Muscle of leg (tissue), 11 donors: Measurements from ENCODE around the gene ANK3. TPM values are rescaled to one million over a fixed set of nuclear protein-coding genes. Genes with fewer than 3 reads are reported as not detected.

Experiments used
- DNase-seq: peaks from one replicate; pipeline ENCODE4 v3.0.0; 2013
- H3K27ac ChIP-seq: one replicate; pipeline ENCODE4 v1.5.1; 2013; ENCODE audit warnings: mild to moderate bottlenecking, low read length, control low read depth
- H3K27me3 ChIP-seq: one replicate; pipeline ENCODE4 v1.6.1; 2013; ENCODE audit warnings: low read length; ENCODE audit not compliant: control insufficient read depth, insufficient read depth
- H3K36me3 ChIP-seq: one replicate; pipeline ENCODE4 v1.6.1; 2013; ENCODE audit warnings: low read length; ENCODE audit not compliant: control insufficient read depth, insufficient read depth
- H3K4me1 ChIP-seq: one replicate; pipeline ENCODE4 v1.6.1; 2013; ENCODE audit warnings: low read length; ENCODE audit not compliant: control insufficient read depth, insufficient read depth
- H3K4me3 ChIP-seq: one replicate; pipeline ENCODE4 v1.5.1; 2013; ENCODE audit warnings: low read length, control low read depth
- H3K9me3 ChIP-seq: replicated peaks from 2 replicates; pipeline ENCODE4 v1.6.1; 2013; ENCODE audit warnings: low read depth, low read length; ENCODE audit not compliant: control insufficient read depth
- WGBS: methylation state at CpG from one replicate; pipeline ENCODE4 v1.1.5; 2013; ENCODE audit warnings: missing lambda C conversion rate; ENCODE audit not compliant: insufficient coverage; 5-methylcytosine and 5-hydroxymethylcytosine counted together
- polyA plus RNA-seq, 8 donors: library from polyadenylated mRNA; unstranded; fragments of 120-200 nt; gene quantifications; one replicate each; pipeline versions ENCODE4 v1.2.1 to v1.2.3, GENCODE V29; 2013; ENCODE audit warnings: inconsistent platforms in 1 of 8, low replicate concordance in 1 of 8; ENCODE audit not compliant: insufficient read length in 8 of 8, insufficient read depth in 1 of 8
- total RNA-seq: library from RNA; stranded (reverse); fragments of 120-200 nt; gene quantifications from one replicate; pipeline ENCODE4 v1.2.4, GENCODE V29; 2013

The ANK3 gene
- total and polyA plus RNA-seq, 9 donors = 64.0 to 158 (median 90.8) TPM

DNA sequence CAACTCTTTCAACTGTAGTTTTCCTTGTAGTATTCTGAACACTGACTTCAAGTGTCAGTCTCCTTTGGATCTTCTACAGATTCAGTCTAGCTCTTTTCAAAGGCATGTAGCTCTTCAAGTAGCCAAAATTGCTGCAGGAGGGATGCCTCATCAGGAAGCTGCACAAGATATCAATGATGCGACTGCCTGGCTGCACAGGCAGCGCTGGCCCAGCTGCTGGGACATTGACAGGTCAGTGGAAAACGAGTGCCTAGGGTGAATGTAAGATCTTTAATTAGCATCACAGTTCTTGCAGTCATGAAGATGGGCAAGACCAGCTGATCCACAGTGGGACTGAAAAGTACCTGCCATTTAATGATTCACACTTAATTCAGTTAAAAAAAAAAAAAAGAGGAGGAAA, 167.6 kb downstream of the ANK3 start:
- Histone ChIP-seq H3K4me3 (no peak overlapping the region), H3K27me3 (no peaks in the 10 kb centered on the region), H3K27ac (no peak overlapping the region), H3K4me1 (no peaks in the 10 kb centered on the region), H3K9me3 (no peaks in the 10 kb centered on the region), H3K36me3 (no peaks in the 10 kb centered on the region)
- no peak for DNase-seq
- no CpG with 5 or more reads among the region's 3 CpGs for WGBS

GRCh38 chr10:60212195-60212594, 177.5 kb downstream of the ANK3 start:
- no peaks in the 10 kb centered on the region for H3K4me1 ChIP-seq
- no peak overlapping the region for H3K27ac ChIP-seq
- no peaks in the 10 kb centered on the region for H3K9me3 ChIP-seq
- no peak overlapping the region for H3K4me3 ChIP-seq
- no peaks in the 10 kb centered on the region for H3K27me3 ChIP-seq
- WGBS = no CpG with 5 or more reads among the region's 1 CpG
- DNase-seq = no peak
- no peaks in the 10 kb centered on the region for H3K36me3 ChIP-seq

- 68% methylated on average over 4 of the region's 7 CpGs for WGBS
- Histone ChIP-seq H3K4me1 (no peaks in the 10 kb centered on the region), H3K27me3 (no peaks in the 10 kb centered on the region), H3K27ac (no peak overlapping the region), H3K36me3 (no peaks in the 10 kb centered on the region), H3K9me3 (no peaks in the 10 kb centered on the region), H3K4me3 (no peak overlapping the region)
- no peak for DNase-seq
Observed at GRCh38 chr10:60209874-60210570, 179.7 kb downstream of the ANK3 start.

DNA sequence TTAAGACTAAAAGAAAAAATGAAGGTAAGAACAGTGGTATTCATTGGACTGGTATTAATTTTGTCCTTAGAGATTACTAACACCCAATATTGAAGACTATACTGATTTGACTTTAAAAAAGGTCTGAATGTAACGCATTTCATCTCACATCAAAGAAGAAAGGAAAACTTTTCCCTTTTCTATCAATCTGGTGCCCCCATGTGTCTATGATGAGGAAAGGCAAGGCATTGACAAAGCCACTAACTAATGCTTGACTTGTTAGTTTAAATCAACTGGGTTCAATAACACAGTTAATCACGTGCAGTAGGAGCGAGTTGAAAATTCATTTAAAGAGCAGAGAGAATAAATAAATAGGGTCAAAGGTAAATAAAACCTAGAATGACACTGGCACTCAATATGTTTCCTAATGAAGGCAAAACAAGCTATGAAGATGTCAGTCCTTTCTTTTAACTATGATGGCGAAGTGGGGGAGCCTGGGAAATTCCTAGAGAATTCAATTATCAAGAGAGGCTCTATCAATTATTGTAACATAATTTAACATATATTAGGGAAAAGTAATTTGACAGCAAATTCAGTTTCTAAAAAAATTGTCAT, 180.9 kb downstream of the ANK3 start:
- Histone ChIP-seq H3K9me3 (no peaks in the 10 kb centered on the region), H3K4me1 (no peaks in the 10 kb centered on the region), H3K4me3 (no peak overlapping the region), H3K27me3 (no peaks in the 10 kb centered on the region), H3K27ac (no peak overlapping the region), H3K36me3 (no peaks in the 10 kb centered on the region)
- DNase-seq = peak; percentile 55
- 0% methylated on average over 1 of the region's 4 CpGs for WGBS

- Histone ChIP-seq H3K27ac (no peak overlapping the region), H3K4me1 (no peaks in the 10 kb centered on the region), H3K4me3 (no peak overlapping the region), H3K9me3 (no peaks in the 10 kb centered on the region), H3K27me3 (no peaks in the 10 kb centered on the region), H3K36me3 (no peaks in the 10 kb centered on the region)
- DNase-seq = no peak
- 93% methylated on average over 3 of the region's 5 CpGs for WGBS
Observed at GRCh38 chr10:60207894-60208293, 181.8 kb downstream of the ANK3 start.

DNA sequence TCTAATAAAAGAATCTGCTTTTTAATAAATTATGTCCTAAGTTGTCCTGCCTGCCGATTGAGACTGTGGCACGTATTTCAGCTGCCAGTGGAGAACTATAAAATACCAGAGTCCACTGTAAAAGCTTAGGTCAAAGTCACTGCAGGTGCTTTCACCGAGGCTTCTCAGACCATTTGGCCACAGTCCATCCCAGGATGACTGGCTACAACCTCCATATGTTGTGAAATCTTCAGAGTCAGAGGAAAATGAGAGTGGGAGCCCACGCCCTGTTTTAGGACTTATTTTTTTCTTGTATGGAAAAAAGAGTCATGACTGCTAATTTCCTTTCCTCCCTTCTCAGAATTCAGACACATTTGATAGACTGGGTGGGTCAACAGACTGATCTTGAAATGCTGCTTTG, 182.9 kb downstream of the ANK3 start:
- Histone ChIP-seq H3K4me3 (no peak overlapping the region), H3K4me1 (no peaks in the 10 kb centered on the region), H3K27me3 (no peaks in the 10 kb centered on the region), H3K36me3 (no peaks in the 10 kb centered on the region), H3K27ac (no peak overlapping the region), H3K9me3 (no peaks in the 10 kb centered on the region)
- 66% methylated on average over 2 of the region's 4 CpGs for WGBS
- DNase-seq = no peak

- WGBS = no CpG with 5 or more reads among the region's 3 CpGs
Observed at GRCh38 chr10:60205741-60206140, 183.9 kb downstream of the ANK3 start.

DNA sequence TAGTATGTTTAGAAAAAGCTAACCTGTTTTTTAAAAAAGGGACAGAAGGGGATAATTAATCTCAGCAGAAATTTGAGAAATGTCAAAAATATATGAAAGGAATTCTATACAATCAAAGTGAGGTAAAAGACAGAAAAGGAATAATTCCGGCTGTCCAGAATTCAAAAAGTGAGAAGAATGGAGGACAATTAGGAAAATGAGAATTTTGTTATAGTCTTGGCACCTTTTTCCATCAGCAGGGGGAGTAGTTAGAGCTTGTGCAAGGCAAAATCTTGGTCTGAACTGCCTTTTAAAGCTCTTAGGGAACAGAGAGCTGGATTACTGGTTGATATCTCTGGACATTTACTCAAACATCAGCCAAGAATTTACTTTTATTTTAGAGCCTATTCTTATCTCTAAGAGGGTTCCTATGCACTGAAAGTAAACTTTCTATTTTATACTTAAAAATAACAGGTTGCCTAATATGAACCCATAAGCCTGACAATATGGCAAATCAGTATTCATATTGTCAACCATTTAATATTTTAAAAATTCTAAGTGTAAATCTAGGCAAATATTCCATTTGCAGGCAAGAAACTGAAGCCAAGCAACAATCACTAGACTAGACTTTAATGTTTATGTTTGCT, 185.6 kb downstream of the ANK3 start:
- WGBS = no CpG with 5 or more reads among the region's 1 CpG
- Histone ChIP-seq H3K4me1 (peaks cover 3% of the 10 kb centered on the region), H3K9me3 (no peaks in the 10 kb centered on the region), H3K36me3 (no peaks in the 10 kb centered on the region), H3K4me3 (no peak overlapping the region), H3K27ac (no peak overlapping the region), H3K27me3 (no peaks in the 10 kb centered on the region)
- DNase-seq = peak; percentile 53

More at GRCh38 chr10:60205741-60206140, 183.9 kb downstream of the ANK3 start:
- Histone ChIP-seq H3K36me3 (no peaks in the 10 kb centered on the region), H3K4me3 (no peak overlapping the region), H3K9me3 (no peaks in the 10 kb centered on the region), H3K4me1 (no peaks in the 10 kb centered on the region), H3K27ac (no peak overlapping the region), H3K27me3 (no peaks in the 10 kb centered on the region)
- no peak for DNase-seq

DNA sequence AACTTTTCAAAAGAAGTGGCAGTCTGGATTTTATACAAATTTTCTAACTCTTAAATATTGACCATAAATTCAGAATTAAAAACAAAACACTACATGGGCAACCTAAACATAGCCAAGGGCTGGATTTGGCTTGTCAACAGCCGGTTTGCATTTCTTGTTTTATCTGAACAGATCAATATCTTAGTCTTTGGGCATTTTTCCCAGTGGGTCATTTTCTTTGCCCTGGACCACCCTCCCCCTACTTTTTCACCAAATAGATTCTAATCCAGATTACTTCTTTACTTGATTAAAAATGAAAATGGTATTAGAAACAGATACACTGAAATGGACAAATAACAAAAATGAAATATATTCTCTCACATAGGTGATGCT, 189.0 kb downstream of the ANK3 start:
- Histone ChIP-seq H3K9me3 (no peaks in the 10 kb centered on the region), H3K4me1 (peaks cover 3% of the 10 kb centered on the region), H3K4me3 (no peak overlapping the region), H3K27me3 (no peaks in the 10 kb centered on the region), H3K36me3 (no peaks in the 10 kb centered on the region), H3K27ac (no peak overlapping the region)
- DNase-seq = no peak
- 100% methylated on average over 1 of the region's 1 CpG for WGBS

- H3K36me3 ChIP-seq = no peaks in the 10 kb centered on the region
- H3K9me3 ChIP-seq = no peaks in the 10 kb centered on the region
- H3K4me1 ChIP-seq = peaks cover 3% of the 10 kb centered on the region
- H3K27ac ChIP-seq = no peak overlapping the region
- 92% methylated on average over 3 of the region's 8 CpGs for WGBS
- no peaks in the 10 kb centered on the region for H3K27me3 ChIP-seq
- H3K4me3 ChIP-seq = no peak overlapping the region
- DNase-seq = no peak
Observed at GRCh38 chr10:60200012-60200681, 189.5 kb downstream of the ANK3 start.
